ENCODE results near the gene ARSD.

ARSD gene

DNA sequence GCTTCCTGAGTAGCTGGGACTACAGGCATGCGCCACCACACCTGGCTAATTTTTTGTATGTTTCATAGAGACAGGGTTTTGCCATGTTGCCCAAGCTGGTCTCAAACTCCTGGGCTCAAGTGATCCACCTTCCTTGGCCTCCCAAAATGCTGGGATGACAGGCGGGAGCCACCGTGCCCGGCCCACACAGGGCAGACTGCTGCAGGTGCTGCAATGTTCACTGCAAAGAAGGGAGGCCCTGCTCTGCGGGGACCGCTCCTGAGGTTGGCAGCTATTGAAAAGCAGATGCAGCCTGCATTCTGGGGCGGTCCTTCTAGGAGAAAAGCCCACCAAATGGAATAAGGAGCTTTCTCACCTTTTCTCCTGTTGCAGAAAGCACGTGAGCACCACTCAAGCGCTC is 5.0 kb downstream of the ARSD start:
- H3F3A ChIP-seq (ENCODE audit: insufficient read depth, low read length): no peaks in the 10 kb centered on the region

DNA sequence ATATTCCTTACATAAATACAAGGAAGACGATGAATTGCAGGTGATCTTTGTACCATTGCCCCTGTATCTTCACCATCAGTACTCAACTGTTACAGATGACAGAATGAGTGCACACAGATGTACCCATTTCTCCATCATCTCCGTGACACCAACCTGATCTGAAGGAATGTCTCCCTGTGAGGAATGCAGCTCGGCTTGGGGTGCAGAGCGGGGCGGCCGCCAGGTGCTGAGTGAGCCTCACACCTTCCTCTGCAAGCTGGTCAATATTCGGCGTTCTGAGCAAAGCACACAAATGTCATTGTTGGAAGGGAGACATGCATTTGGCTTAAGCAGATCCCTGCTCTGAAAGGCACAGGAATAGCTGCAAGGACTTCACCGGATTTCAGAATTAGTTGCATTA is 7.4 kb downstream of the ARSD start:
- TF ChIP-seq EZH2 (IDR thresholded peaks at IDR 0.05; ENCODE audit: borderline replicate concordance, low read length): no peak
- TF ChIP-seq, protein P1, sequence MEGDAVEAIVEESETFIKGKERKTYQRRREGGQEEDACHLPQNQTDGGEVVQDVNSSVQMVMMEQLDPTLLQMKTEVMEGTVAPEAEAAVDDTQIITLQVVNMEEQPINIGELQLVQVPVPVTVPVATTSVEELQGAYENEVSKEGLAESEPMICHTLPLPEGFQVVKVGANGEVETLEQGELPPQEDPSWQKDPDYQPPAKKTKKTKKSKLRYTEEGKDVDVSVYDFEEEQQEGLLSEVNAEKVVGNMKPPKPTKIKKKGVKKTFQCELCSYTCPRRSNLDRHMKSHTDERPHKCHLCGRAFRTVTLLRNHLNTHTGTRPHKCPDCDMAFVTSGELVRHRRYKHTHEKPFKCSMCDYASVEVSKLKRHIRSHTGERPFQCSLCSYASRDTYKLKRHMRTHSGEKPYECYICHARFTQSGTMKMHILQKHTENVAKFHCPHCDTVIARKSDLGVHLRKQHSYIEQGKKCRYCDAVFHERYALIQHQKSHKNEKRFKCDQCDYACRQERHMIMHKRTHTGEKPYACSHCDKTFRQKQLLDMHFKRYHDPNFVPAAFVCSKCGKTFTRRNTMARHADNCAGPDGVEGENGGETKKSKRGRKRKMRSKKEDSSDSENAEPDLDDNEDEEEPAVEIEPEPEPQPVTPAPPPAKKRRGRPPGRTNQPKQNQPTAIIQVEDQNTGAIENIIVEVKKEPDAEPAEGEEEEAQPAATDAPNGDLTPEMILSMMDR (IDR thresholded peaks at IDR 0.05; ENCODE audit: low read length): no peak
- H3K9me3 ChIP-seq (ENCODE audit: low read length): no peaks in the 10 kb centered on the region
- no peak overlapping the region for H3K4me2 ChIP-seq (ENCODE audit: low read length)
- no peaks in the 10 kb centered on the region for H3K27me3 ChIP-seq (ENCODE audit: insufficient read depth, low read length)
- no peaks in the 10 kb centered on the region for H4K20me1 ChIP-seq (ENCODE audit: insufficient read depth, low read length)
- no peaks in the 10 kb centered on the region for H3K79me2 ChIP-seq (ENCODE audit: insufficient read depth, low read length)
- H2AFZ ChIP-seq (ENCODE audit: low read length): no peak overlapping the region
- no peaks in the 10 kb centered on the region for H3K36me3 ChIP-seq (ENCODE audit: insufficient read depth, low read length)
- H3K9me2 ChIP-seq (ENCODE audit: low read depth, low read length): no peaks in the 10 kb centered on the region
- H3K4me1 ChIP-seq (ENCODE audit: insufficient read depth, low read length, severe bottlenecking): no peaks in the 10 kb centered on the region
- no peak overlapping the region for H3K9ac ChIP-seq (ENCODE audit: low read length)
- no peaks in the 10 kb centered on the region for H3F3A ChIP-seq (ENCODE audit: insufficient read depth, low read length)
- H3K27ac ChIP-seq (ENCODE audit: low read depth, low read length, poor library complexity, severe bottlenecking): no peak overlapping the region
- H3K4me3 ChIP-seq (ENCODE audit: low read depth, low read length, poor library complexity, severe bottlenecking): no peak overlapping the region

More for the DNA sequence above, 5.0 kb downstream of the ARSD start:
- no peak for TF ChIP-seq EZH2 (IDR thresholded peaks at IDR 0.05; ENCODE audit: borderline replicate concordance, low read length)
- TF ChIP-seq, protein P1 (IDR thresholded peaks at IDR 0.05; ENCODE audit: low read length): no peak
- H3K36me3 ChIP-seq (ENCODE audit: insufficient read depth, low read length): no peaks in the 10 kb centered on the region
- no peak overlapping the region for H3K4me3 ChIP-seq (ENCODE audit: low read depth, low read length, poor library complexity, severe bottlenecking)
- H3K9me3 ChIP-seq (ENCODE audit: low read length): no peaks in the 10 kb centered on the region
- no peak overlapping the region for H3K9ac ChIP-seq (ENCODE audit: low read length)
- no peaks in the 10 kb centered on the region for H3K4me1 ChIP-seq (ENCODE audit: insufficient read depth, low read length, severe bottlenecking)
- H3K79me2 ChIP-seq (ENCODE audit: insufficient read depth, low read length): no peaks in the 10 kb centered on the region
- no peaks in the 10 kb centered on the region for H4K20me1 ChIP-seq (ENCODE audit: insufficient read depth, low read length)
- no peaks in the 10 kb centered on the region for H3K9me2 ChIP-seq (ENCODE audit: low read depth, low read length)
- no peak overlapping the region for H3K4me2 ChIP-seq (ENCODE audit: low read length)
- no peaks in the 10 kb centered on the region for H3K27me3 ChIP-seq (ENCODE audit: insufficient read depth, low read length)
- no peak overlapping the region for H3K27ac ChIP-seq (ENCODE audit: low read depth, low read length, poor library complexity, severe bottlenecking)
- no peak overlapping the region for H2AFZ ChIP-seq (ENCODE audit: low read length)

DNA sequence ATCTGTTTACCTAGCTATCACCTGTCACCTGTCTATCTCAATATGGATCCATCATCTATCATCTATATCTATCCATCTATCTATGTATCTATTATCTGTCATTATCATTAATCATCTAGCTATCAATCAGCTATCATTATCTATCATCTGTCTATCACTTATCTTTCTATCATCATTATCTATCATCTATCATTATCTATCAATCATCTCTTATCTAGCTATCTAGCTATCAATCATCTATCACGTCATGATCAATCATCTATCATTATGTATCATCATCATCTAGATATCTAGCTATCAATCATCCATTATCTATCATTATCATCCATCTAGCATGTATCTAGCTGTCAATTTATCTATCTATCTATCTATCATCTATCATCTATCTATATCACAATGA is 7.9 kb downstream of the ARSD start:
- Histone ChIP-seq H3K79me2 (ENCODE audit: insufficient read depth, low read length) (no peaks in the 10 kb centered on the region), H3K4me1 (ENCODE audit: insufficient read depth, low read length, severe bottlenecking) (no peaks in the 10 kb centered on the region), H3K36me3 (ENCODE audit: insufficient read depth, low read length) (no peaks in the 10 kb centered on the region), H4K20me1 (ENCODE audit: insufficient read depth, low read length) (no peaks in the 10 kb centered on the region), H2AFZ (ENCODE audit: low read length) (no peak overlapping the region), H3K9me3 (ENCODE audit: low read length) (no peaks in the 10 kb centered on the region), H3K27ac (ENCODE audit: low read depth, low read length, poor library complexity, severe bottlenecking) (no peak overlapping the region), H3K4me2 (ENCODE audit: low read length) (no peak overlapping the region), H3K9me2 (ENCODE audit: low read depth, low read length) (no peaks in the 10 kb centered on the region), H3F3A (ENCODE audit: insufficient read depth, low read length) (no peaks in the 10 kb centered on the region), H3K27me3 (ENCODE audit: insufficient read depth, low read length) (no peaks in the 10 kb centered on the region), H3K9ac (ENCODE audit: low read length) (no peak overlapping the region), H3K4me3 (ENCODE audit: low read depth, low read length, poor library complexity, severe bottlenecking) (no peak overlapping the region)
- TF ChIP-seq EZH2 (IDR thresholded peaks at IDR 0.05; ENCODE audit: borderline replicate concordance, low read length): no peak
- TF ChIP-seq, protein P1 (IDR thresholded peaks at IDR 0.05; ENCODE audit: low read length): no peak
